SK-N-SH treated with all-trans-retinoic acid at 6 μM for 48 hours (cell line): ENCODE results near the gene FAM234A.

Source experiments
- ATAC-seq: fragments of 200-7000 bp; cut with Tn5 transposase; 3 replicates; pipeline ENCODE4 v1.9.1; 2020; ENCODE audit warnings: mild to moderate bottlenecking, moderate library complexity
- ARNTL ChIP-seq: fragments of 450-650 bp; formaldehyde crosslinking; IDR thresholded peaks from 2 replicates; pipeline ENCODE4 v1.5.0; 2020; ENCODE audit warnings: low read depth, mild to moderate bottlenecking, moderate library complexity, borderline replicate concordance
- BACH2 ChIP-seq: fragments of 250-450 bp; sonication (Bioruptor Pico); IDR thresholded peaks from 2 replicates; pipeline ENCODE4 v1.9.0; 2021; ENCODE audit warnings: mild to moderate bottlenecking, borderline replicate concordance
- CSDC2 ChIP-seq: fragments of 250-450 bp; sonication (Bioruptor Pico); IDR thresholded peaks from 2 replicates; pipeline ENCODE4 v1.5.0; 2020; ENCODE audit warnings: mild to moderate bottlenecking, moderate library complexity
- ESRRG ChIP-seq: fragments of 250-450 bp; sonication (Bioruptor Pico); IDR thresholded peaks from 2 replicates; pipeline ENCODE4 v1.6.1; 2021; ENCODE audit warnings: mild to moderate bottlenecking
- GLIS3 ChIP-seq: fragments of 250-450 bp; sonication (Bioruptor Pico); IDR thresholded peaks from 2 replicates; pipeline ENCODE4 v1.5.0; 2020; ENCODE audit warnings: mild to moderate bottlenecking, moderate library complexity
- OSR1 ChIP-seq: fragments of 250-450 bp; sonication (Bioruptor Pico); IDR thresholded peaks from 2 replicates; pipeline ENCODE4 v1.8.0; 2022; ENCODE audit warnings: moderate library complexity, mild to moderate bottlenecking, inconsistent platforms
- PPARA ChIP-seq: fragments of 250-450 bp; sonication (Bioruptor Pico); IDR thresholded peaks from 2 replicates; pipeline ENCODE4 v1.5.0; 2020; ENCODE audit warnings: mild to moderate bottlenecking, borderline replicate concordance
- SNAI2 ChIP-seq: fragments of 250-450 bp; sonication (Bioruptor Pico); IDR thresholded peaks from 2 replicates; pipeline ENCODE4 v1.5.0; 2020; ENCODE audit warnings: mild to moderate bottlenecking, moderate library complexity
- TOX ChIP-seq: fragments of 250-450 bp; sonication (Bioruptor Pico); IDR thresholded peaks from 2 replicates; pipeline ENCODE4 v1.8.0; 2021; ENCODE audit warnings: mild to moderate bottlenecking, moderate library complexity, borderline replicate concordance
- ZC3H10 ChIP-seq: fragments of 250-450 bp; sonication (Bioruptor Pico); IDR thresholded peaks from 2 replicates; pipeline ENCODE4 v1.5.1; 2021; ENCODE audit warnings: mild to moderate bottlenecking, moderate library complexity
- ZFP3 ChIP-seq: fragments of 250-450 bp; sonication (Bioruptor Pico); IDR thresholded peaks from 2 replicates; pipeline ENCODE4 v1.5.0; 2020; ENCODE audit warnings: mild to moderate bottlenecking, moderate library complexity
- ZNF565 ChIP-seq: fragments of 450-650 bp; formaldehyde crosslinking; conservative IDR thresholded peaks from 2 replicates; pipeline ENCODE4 v1.5.0; 2020; ENCODE audit warnings: low read depth, mild to moderate bottlenecking, moderate library complexity
- ZNF70 ChIP-seq: fragments of 450-650 bp; formaldehyde crosslinking; IDR thresholded peaks from 2 replicates; pipeline ENCODE4 v1.5.0; 2020; ENCODE audit warnings: mild to moderate bottlenecking, moderate library complexity
- ZNF8 ChIP-seq: fragments of 450-650 bp; formaldehyde crosslinking; IDR thresholded peaks from 2 replicates; pipeline ENCODE4 v1.5.0; 2020; ENCODE audit warnings: mild to moderate bottlenecking, moderate library complexity
- TF ChIP-seq, protein P1 (sequence below): fragments of 250-450 bp; sonication (Bioruptor Pico); IDR thresholded peaks from 2 replicates; pipeline ENCODE4 v1.5.1; 2021; ENCODE audit warnings: mild to moderate bottlenecking, moderate library complexity
- TF ChIP-seq, protein P2 (sequence below): fragments of 250-450 bp; sonication (Bioruptor Pico); IDR thresholded peaks from 2 replicates; pipeline ENCODE4 v1.8.0; 2020; ENCODE audit warnings: mild to moderate bottlenecking, moderate library complexity, borderline replicate concordance
- TF ChIP-seq, protein P3 (sequence below): fragments of 250-450 bp; sonication (Bioruptor Pico); IDR thresholded peaks from 2 replicates; pipeline ENCODE4 v1.5.1; 2020; ENCODE audit warnings: low read depth, mild to moderate bottlenecking, moderate library complexity
- TF ChIP-seq, protein P4 (sequence below): fragments of 250-450 bp; sonication (Bioruptor Pico); IDR thresholded peaks from 2 replicates; pipeline ENCODE4 v1.8.0; 2021; ENCODE audit warnings: low read depth, mild to moderate bottlenecking, moderate library complexity, borderline replicate concordance
- TF ChIP-seq, protein P5 (sequence below): fragments of 250-450 bp; sonication (Bioruptor Pico); IDR thresholded peaks from 2 replicates; pipeline ENCODE4 v1.5.0; 2020; ENCODE audit warnings: mild to moderate bottlenecking, moderate library complexity

FAM234A gene

DNA sequence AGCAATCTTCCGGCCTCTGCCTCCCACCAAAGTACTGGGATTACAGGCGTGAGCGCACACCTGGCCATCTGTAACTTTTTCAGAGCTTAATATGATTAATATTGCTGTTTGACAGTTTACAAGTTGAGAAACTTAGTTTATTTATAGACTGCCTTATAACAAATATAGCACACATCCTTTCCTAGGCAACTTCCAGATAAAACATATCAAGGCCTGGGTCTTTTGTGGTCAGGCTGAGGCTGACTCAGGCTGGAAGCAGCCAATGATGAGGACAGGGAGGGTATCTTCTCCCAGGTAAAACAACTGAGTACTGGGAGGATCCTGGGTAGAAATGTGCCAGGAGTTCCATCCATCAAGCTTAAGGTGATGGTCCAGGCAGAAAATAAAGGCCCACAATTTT lies 21.6 kb upstream of the FAM234A start:
- TF ChIP-seq, protein P1, sequence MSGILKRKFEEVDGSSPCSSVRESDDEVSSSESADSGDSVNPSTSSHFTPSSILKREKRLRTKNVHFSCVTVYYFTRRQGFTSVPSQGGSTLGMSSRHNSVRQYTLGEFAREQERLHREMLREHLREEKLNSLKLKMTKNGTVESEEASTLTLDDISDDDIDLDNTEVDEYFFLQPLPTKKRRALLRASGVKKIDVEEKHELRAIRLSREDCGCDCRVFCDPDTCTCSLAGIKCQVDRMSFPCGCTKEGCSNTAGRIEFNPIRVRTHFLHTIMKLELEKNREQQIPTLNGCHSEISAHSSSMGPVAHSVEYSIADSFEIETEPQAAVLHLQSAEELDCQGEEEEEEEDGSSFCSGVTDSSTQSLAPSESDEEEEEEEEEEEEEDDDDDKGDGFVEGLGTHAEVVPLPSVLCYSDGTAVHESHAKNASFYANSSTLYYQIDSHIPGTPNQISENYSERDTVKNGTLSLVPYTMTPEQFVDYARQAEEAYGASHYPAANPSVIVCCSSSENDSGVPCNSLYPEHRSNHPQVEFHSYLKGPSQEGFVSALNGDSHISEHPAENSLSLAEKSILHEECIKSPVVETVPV (CRISPR knock-in tag) = no peak

DNA sequence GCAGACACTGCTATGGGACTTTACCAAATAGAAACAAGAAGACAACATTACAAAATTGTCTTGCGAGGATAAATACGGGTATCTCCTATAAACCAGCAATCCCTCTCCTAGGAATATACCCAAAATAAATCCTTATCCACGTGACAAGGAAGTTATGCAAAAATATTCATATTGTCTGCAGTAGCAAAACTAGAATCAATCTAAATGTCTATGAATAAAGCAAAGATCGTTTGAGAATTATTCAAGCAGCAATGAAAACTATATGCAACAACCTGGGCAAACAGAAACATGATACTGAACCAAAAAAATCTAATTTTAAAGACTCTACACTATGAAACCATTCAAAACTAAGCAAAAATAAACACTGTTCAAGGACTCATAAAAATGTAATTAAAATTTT lies 14.6 kb upstream of the FAM234A start:
- no peak for ATAC-seq
- TF ChIP-seq ZNF70 (CRISPR knock-in tag) = no peak
- TF ChIP-seq, protein P1 (CRISPR knock-in tag) = no peak
- TF ChIP-seq, protein P2, sequence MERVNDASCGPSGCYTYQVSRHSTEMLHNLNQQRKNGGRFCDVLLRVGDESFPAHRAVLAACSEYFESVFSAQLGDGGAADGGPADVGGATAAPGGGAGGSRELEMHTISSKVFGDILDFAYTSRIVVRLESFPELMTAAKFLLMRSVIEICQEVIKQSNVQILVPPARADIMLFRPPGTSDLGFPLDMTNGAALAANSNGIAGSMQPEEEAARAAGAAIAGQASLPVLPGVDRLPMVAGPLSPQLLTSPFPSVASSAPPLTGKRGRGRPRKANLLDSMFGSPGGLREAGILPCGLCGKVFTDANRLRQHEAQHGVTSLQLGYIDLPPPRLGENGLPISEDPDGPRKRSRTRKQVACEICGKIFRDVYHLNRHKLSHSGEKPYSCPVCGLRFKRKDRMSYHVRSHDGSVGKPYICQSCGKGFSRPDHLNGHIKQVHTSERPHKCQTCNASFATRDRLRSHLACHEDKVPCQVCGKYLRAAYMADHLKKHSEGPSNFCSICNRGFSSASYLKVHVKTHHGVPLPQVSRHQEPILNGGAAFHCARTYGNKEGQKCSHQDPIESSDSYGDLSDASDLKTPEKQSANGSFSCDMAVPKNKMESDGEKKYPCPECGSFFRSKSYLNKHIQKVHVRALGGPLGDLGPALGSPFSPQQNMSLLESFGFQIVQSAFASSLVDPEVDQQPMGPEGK (CRISPR knock-in tag) = no peak

More for the DNA sequence above, 21.6 kb upstream of the FAM234A start:
- ATAC-seq = no peak; the same call in 2 of the 3 replicates

DNA sequence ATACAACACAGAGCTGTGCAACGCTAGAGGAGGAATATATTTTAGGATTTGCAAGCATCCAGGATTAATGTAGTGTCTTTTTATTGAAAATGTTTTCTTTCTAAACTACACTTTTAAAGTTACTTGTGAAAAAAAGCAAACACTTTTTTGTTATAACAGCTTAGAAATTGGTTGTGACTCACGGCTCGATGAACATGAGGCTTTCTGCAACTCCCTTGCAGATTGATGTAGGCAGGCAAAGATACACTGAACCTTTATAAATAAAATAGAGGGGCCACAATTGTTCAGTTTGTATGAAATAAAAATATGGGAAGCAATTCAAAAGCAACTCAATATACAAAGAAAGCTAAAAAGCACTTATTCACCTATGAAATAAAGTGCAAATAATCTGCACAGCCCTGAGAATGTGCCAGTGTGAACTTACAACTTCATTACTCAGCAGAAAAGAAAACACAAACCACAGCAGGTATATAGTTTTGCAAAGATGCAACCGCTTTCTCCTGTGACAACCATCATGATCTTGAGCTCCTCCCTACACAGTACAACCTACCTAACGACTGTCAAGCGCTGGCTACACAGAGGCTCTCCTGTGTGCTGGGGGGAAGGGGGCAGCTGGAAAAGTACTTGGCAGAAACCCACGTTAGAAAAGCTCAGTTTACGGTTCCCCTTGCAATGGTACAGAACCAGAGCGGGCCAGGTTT lies 6.3 kb upstream of the FAM234A start:
- TF ChIP-seq ESRRG (CRISPR knock-in tag) (no peak), SNAI2 (CRISPR knock-in tag) (no peak), TOX (CRISPR knock-in tag) (no peak), ZC3H10 (CRISPR knock-in tag) (no peak), ZNF8 (CRISPR knock-in tag) (no peak), ZNF70 (CRISPR knock-in tag) (no peak), OSR1 (CRISPR knock-in tag) (no peak), CSDC2 (no peak), ZFP3 (CRISPR knock-in tag) (no peak), ZNF565 (CRISPR knock-in tag) (no peak), GLIS3 (CRISPR knock-in tag) (no peak), BACH2 (no peak), PPARA (CRISPR knock-in tag) (no peak), ARNTL (CRISPR knock-in tag) (no peak)
- TF ChIP-seq, protein P1 (CRISPR knock-in tag) = no peak
- TF ChIP-seq, protein P3, sequence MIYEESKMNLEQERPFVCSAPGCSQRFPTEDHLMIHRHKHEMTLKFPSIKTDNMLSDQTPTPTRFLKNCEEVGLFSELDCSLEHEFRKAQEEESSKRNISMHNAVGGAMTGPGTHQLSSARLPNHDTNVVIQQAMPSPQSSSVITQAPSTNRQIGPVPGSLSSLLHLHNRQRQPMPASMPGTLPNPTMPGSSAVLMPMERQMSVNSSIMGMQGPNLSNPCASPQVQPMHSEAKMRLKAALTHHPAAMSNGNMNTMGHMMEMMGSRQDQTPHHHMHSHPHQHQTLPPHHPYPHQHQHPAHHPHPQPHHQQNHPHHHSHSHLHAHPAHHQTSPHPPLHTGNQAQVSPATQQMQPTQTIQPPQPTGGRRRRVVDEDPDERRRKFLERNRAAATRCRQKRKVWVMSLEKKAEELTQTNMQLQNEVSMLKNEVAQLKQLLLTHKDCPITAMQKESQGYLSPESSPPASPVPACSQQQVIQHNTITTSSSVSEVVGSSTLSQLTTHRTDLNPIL = no peak
- TF ChIP-seq, protein P2 (CRISPR knock-in tag) = no peak
- TF ChIP-seq, protein P4, sequence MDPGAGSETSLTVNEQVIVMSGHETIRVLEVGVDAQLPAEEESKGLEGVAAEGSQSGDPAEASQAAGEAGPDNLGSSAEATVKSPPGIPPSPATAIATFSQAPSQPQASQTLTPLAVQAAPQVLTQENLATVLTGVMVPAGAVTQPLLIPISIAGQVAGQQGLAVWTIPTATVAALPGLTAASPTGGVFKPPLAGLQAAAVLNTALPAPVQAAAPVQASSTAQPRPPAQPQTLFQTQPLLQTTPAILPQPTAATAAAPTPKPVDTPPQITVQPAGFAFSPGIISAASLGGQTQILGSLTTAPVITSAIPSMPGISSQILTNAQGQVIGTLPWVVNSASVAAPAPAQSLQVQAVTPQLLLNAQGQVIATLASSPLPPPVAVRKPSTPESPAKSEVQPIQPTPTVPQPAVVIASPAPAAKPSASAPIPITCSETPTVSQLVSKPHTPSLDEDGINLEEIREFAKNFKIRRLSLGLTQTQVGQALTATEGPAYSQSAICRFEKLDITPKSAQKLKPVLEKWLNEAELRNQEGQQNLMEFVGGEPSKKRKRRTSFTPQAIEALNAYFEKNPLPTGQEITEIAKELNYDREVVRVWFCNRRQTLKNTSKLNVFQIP (CRISPR knock-in tag) = no peak
- TF ChIP-seq, protein P5, sequence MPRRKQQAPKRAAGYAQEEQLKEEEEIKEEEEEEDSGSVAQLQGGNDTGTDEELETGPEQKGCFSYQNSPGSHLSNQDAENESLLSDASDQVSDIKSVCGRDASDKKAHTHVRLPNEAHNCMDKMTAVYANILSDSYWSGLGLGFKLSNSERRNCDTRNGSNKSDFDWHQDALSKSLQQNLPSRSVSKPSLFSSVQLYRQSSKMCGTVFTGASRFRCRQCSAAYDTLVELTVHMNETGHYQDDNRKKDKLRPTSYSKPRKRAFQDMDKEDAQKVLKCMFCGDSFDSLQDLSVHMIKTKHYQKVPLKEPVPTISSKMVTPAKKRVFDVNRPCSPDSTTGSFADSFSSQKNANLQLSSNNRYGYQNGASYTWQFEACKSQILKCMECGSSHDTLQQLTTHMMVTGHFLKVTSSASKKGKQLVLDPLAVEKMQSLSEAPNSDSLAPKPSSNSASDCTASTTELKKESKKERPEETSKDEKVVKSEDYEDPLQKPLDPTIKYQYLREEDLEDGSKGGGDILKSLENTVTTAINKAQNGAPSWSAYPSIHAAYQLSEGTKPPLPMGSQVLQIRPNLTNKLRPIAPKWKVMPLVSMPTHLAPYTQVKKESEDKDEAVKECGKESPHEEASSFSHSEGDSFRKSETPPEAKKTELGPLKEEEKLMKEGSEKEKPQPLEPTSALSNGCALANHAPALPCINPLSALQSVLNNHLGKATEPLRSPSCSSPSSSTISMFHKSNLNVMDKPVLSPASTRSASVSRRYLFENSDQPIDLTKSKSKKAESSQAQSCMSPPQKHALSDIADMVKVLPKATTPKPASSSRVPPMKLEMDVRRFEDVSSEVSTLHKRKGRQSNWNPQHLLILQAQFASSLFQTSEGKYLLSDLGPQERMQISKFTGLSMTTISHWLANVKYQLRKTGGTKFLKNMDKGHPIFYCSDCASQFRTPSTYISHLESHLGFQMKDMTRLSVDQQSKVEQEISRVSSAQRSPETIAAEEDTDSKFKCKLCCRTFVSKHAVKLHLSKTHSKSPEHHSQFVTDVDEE (CRISPR knock-in tag) = no peak
- peak; percentile 60 for ATAC-seq
